GM23338 (cell line): Measurements from ENCODE around the gene CRELD1. TPM values are rescaled to one million over a fixed set of nuclear protein-coding genes. Genes with fewer than 3 reads are reported as not detected.

Source experiments
- ATAC-seq: fragments of 200-7000 bp; cut with Tn5 transposase; 3 replicates; pipeline ENCODE4 v1.9.1; 2020
- DNase-seq: peaks from one replicate; pipeline ENCODE4 v3.0.0-alpha.2; 2015; ENCODE audit warnings: low spot score
- H2AFZ ChIP-seq: fragments of 200-600 bp; sonication (generic); 2 replicates; pipeline ENCODE4 v1.8.0; 2016; ENCODE audit warnings: antibody characterized with exemption, mild to moderate bottlenecking, moderate library complexity
- H3F3A ChIP-seq: fragments of 200-600 bp; sonication (generic); replicated peaks from 2 replicates; pipeline ENCODE4 v1.8.0; 2017; ENCODE audit warnings: antibody characterized with exemption, mixed run types, low read depth
- H3K27ac ChIP-seq: fragments of 200-600 bp; sonication (generic); 2 replicates; pipeline ENCODE4 v1.6.1; 2016; ENCODE audit warnings: low read depth
- H3K27me3 ChIP-seq: fragments of 200-600 bp; sonication (generic); 2 replicates; pipeline ENCODE4 v1.8.0; 2016; ENCODE audit warnings: mild to moderate bottlenecking, mixed run types, moderate library complexity; ENCODE audit not compliant: insufficient read depth
- H3K36me3 ChIP-seq: fragments of 200-600 bp; sonication (generic); 2 replicates; pipeline ENCODE4 v1.8.0; 2016; ENCODE audit warnings: mild to moderate bottlenecking; ENCODE audit not compliant: insufficient read depth
- H3K4me1 ChIP-seq: fragments of 200-600 bp; sonication (generic); 2 replicates; pipeline ENCODE4 v1.8.0; 2016; ENCODE audit warnings: mild to moderate bottlenecking, moderate library complexity; ENCODE audit not compliant: insufficient read depth
- H3K4me2 ChIP-seq: fragments of 200-600 bp; sonication (generic); 2 replicates; pipeline ENCODE4 v1.7.1; 2017; ENCODE audit warnings: mixed run types
- H3K4me3 ChIP-seq: fragments of 200-600 bp; sonication (generic); 2 replicates; pipeline ENCODE4 v1.6.1; 2016; ENCODE audit warnings: mixed run types
- H3K79me2 ChIP-seq: fragments of 200-600 bp; sonication (generic); replicated peaks from 2 replicates; pipeline ENCODE4 v1.8.0; 2017; ENCODE audit warnings: mild to moderate bottlenecking; ENCODE audit not compliant: insufficient read depth
- H3K9me2 ChIP-seq: fragments of 200-600 bp; sonication (generic); 2 replicates; pipeline ENCODE4 v1.8.0; 2017; ENCODE audit not compliant: insufficient read depth
- H4K20me1 ChIP-seq: fragments of 200-600 bp; sonication (generic); replicated peaks from 2 replicates; pipeline ENCODE4 v1.8.0; 2017; ENCODE audit warnings: mild to moderate bottlenecking; ENCODE audit not compliant: insufficient read depth
- H3K27ac Mint-ChIP-seq: 2 replicates; pipeline ENCODE4 v1.8.0; 2020; ENCODE audit warnings: inconsistent platforms, mild to moderate bottlenecking, moderate library complexity, mixed read lengths
- H3K27me3 Mint-ChIP-seq: 3 replicates; pipeline ENCODE4 v1.8.0; 2022; ENCODE audit warnings: low read depth, mild to moderate bottlenecking, moderate library complexity, mixed read lengths, inconsistent platforms; ENCODE audit not compliant: insufficient read depth, poor library complexity
- H3K36me3 Mint-ChIP-seq: 3 replicates; pipeline ENCODE4 v1.8.0; 2021; ENCODE audit warnings: low read depth, mild to moderate bottlenecking, inconsistent platforms, moderate library complexity, mixed read lengths
- H3K4me1 Mint-ChIP-seq: 3 replicates; pipeline ENCODE4 v1.8.0; 2020; ENCODE audit warnings: mild to moderate bottlenecking, inconsistent platforms, mixed read lengths
- H3K4me3 Mint-ChIP-seq: 3 replicates; pipeline ENCODE4 v1.8.0; 2021; ENCODE audit warnings: moderate library complexity, mild to moderate bottlenecking, inconsistent platforms, mixed read lengths
- H3K9me3 Mint-ChIP-seq: 3 replicates; pipeline ENCODE4 v1.8.0; 2020; ENCODE audit warnings: moderate library complexity, mild to moderate bottlenecking, inconsistent platforms, mixed read lengths
- CREB1 ChIP-seq: fragments of 250-450 bp; sonication (Bioruptor Pico); IDR thresholded peaks from 2 replicates; pipeline ENCODE4 v1.5.0; 2020; ENCODE audit warnings: low read depth, mild to moderate bottlenecking, moderate library complexity
- STAT1 ChIP-seq: IDR thresholded peaks from one replicate; pipeline ENCODE4 v1.6.1; 2016; ENCODE audit warnings: antibody characterized with exemption; ENCODE audit not compliant: unreplicated experiment
- ZNF114 ChIP-seq: fragments of 250-450 bp; sonication (Bioruptor Pico); IDR thresholded peaks from 2 replicates; pipeline ENCODE4 v1.5.0; 2020; ENCODE audit warnings: mild to moderate bottlenecking, moderate library complexity
- ZNF331 ChIP-seq: fragments of 250-450 bp; sonication (Bioruptor Pico); IDR thresholded peaks from 2 replicates; pipeline ENCODE4 v1.5.0; 2020; ENCODE audit warnings: low read depth, mild to moderate bottlenecking, moderate library complexity
- polyA plus RNA-seq: library from polyadenylated mRNA; unstranded; fragments of >200 nt; fragmentation: Nextera tagmentation; extraction: Ambion mirVana; gene quantifications from 2 replicates; pipeline ENCODE4 v1.2.1, GENCODE V29; 2016
- total RNA-seq: library from RNA; depleted of rRNA; stranded (reverse); fragments of >200 nt; shearing (Covaris generic); gene quantifications from 2 replicates; pipeline ENCODE4 v1.2.3, GENCODE V29; 2014
- TF ChIP-seq, protein P1 (sequence below): fragments of 250-450 bp; sonication (Bioruptor Pico); IDR thresholded peaks from 2 replicates; pipeline ENCODE4 v1.5.0; 2020; ENCODE audit warnings: mild to moderate bottlenecking, moderate library complexity

CRELD1 gene
- total and polyA plus RNA-seq, 2 experiments from 2014 or later: 11.5 to 13.1 TPM

DNA sequence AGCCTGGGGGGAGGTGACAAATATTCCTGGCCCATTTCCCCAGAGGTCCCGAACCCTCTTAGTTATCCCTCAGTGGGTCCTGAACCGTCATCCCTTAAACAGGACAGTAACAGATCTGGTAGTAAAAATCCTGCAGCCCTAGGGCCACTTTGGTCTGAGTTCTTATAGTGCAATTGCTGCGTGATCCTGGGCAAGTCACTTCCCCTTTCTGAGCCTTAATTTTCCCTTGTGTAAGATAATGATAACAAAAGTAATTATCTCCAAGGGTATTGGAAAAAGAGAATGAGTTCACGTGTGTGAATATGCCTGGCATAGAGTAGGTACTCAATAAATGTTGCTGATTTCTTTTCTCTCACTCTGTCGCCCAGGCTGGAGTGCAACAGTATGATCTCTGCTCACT lies 46.2 kb upstream of the CRELD1 start:
- no peaks in the 10 kb centered on the region for H3K9me2 ChIP-seq
- Mint-ChIP-seq H3K9me3 (no peaks in the 10 kb centered on the region), H3K4me3 (no peak overlapping the region), H3K4me1 (peaks cover 5% of the 10 kb centered on the region), H3K27ac (no peak overlapping the region), H3K36me3 (peaks cover 11% of the 10 kb centered on the region), H3K27me3 (peaks cover 11% of the 10 kb centered on the region)
- H3K4me1 ChIP-seq: peaks cover 5% of the 10 kb centered on the region; the same call in 1 of the 2 replicates
- H3K27me3 ChIP-seq: no peaks in the 10 kb centered on the region
- H3K27ac ChIP-seq: no peak overlapping the region
- H2AFZ ChIP-seq: no peak overlapping the region
- no peak for TF ChIP-seq STAT1
- no peak for TF ChIP-seq ZNF331 (CRISPR knock-in tag)
- TF ChIP-seq ZNF114 (CRISPR knock-in tag): no peak
- no peak for TF ChIP-seq CREB1
- TF ChIP-seq, protein P1, sequence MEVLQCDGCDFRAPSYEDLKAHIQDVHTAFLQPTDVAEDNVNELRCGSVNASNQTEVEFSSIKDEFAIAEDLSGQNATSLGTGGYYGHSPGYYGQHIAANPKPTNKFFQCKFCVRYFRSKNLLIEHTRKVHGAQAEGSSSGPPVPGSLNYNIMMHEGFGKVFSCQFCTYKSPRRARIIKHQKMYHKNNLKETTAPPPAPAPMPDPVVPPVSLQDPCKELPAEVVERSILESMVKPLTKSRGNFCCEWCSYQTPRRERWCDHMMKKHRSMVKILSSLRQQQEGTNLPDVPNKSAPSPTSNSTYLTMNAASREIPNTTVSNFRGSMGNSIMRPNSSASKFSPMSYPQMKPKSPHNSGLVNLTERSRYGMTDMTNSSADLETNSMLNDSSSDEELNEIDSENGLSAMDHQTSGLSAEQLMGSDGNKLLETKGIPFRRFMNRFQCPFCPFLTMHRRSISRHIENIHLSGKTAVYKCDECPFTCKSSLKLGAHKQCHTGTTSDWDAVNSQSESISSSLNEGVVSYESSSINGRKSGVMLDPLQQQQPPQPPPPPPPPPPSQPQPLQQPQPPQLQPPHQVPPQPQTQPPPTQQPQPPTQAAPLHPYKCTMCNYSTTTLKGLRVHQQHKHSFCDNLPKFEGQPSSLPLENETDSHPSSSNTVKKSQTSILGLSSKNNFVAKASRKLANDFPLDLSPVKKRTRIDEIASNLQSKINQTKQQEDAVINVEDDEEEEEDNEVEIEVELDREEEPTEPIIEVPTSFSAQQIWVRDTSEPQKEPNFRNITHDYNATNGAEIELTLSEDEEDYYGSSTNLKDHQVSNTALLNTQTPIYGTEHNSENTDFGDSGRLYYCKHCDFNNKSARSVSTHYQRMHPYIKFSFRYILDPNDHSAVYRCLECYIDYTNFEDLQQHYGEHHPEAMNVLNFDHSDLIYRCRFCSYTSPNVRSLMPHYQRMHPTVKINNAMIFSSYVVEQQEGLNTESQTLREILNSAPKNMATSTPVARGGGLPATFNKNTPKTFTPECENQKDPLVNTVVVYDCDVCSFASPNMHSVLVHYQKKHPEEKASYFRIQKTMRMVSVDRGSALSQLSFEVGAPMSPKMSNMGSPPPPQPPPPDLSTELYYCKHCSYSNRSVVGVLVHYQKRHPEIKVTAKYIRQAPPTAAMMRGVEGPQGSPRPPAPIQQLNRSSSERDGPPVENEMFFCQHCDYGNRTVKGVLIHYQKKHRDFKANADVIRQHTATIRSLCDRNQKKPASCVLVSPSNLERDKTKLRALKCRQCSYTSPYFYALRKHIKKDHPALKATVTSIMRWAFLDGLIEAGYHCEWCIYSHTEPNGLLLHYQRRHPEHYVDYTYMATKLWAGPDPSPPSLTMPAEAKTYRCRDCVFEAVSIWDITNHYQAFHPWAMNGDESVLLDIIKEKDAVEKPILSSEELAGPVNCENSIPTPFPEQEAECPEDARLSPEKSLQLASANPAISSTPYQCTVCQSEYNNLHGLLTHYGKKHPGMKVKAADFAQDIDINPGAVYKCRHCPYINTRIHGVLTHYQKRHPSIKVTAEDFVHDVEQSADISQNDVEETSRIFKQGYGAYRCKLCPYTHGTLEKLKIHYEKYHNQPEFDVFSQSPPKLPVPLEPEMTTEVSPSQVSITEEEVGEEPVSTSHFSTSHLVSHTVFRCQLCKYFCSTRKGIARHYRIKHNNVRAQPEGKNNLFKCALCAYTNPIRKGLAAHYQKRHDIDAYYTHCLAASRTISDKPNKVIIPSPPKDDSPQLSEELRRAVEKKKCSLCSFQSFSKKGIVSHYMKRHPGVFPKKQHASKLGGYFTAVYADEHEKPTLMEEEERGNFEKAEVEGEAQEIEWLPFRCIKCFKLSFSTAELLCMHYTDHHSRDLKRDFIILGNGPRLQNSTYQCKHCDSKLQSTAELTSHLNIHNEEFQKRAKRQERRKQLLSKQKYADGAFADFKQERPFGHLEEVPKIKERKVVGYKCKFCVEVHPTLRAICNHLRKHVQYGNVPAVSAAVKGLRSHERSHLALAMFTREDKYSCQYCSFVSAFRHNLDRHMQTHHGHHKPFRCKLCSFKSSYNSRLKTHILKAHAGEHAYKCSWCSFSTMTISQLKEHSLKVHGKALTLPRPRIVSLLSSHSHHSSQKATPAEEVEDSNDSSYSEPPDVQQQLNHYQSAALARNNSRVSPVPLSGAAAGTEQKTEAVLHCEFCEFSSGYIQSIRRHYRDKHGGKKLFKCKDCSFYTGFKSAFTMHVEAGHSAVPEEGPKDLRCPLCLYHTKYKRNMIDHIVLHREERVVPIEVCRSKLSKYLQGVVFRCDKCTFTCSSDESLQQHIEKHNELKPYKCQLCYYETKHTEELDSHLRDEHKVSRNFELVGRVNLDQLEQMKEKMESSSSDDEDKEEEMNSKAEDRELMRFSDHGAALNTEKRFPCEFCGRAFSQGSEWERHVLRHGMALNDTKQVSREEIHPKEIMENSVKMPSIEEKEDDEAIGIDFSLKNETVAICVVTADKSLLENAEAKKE (CRISPR knock-in tag): no peak
- ATAC-seq: no peak
- peaks cover 14% of the 10 kb centered on the region for H3K79me2 ChIP-seq
- no peaks in the 10 kb centered on the region for H3F3A ChIP-seq
- DNase-seq: no peak
- no peak overlapping the region for H3K4me3 ChIP-seq
- no peaks in the 10 kb centered on the region for H4K20me1 ChIP-seq
- no peaks in the 10 kb centered on the region for H3K36me3 ChIP-seq
- H3K4me2 ChIP-seq: no peak overlapping the region

DNA sequence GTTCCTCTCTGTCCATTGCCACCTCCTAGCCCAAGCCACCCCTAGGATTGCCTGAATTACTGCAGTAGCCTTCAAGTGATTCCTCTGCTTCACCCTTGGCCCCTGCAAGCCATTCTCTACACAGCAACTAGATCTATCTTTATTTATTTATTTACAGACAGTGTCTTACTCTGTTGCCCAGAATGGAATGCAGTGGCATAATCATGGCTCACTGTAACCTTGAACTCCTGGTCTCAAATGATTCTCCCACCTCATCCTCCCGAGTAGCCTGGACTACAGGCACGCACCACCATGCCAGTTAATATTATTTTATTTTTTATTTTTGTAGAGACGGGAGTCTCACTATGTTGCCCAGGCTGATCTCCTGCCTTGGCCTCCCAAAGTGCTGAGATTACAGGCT lies 45.1 kb upstream of the CRELD1 start:
- ATAC-seq: no peak
- no peak for TF ChIP-seq ZNF114 (CRISPR knock-in tag)
- TF ChIP-seq, protein P1 (CRISPR knock-in tag): no peak

More for the DNA sequence above, 45.1 kb upstream of the CRELD1 start:
- Mint-ChIP-seq H3K9me3 (no peaks in the 10 kb centered on the region), H3K4me1 (peaks cover 12% of the 10 kb centered on the region), H3K36me3 (peaks cover 21% of the 10 kb centered on the region), H3K4me3 (no peak overlapping the region), H3K27me3 (peaks cover 11% of the 10 kb centered on the region), H3K27ac (no peak overlapping the region; the same call in 1 of the 2 replicates)
- H3K4me2 ChIP-seq: no peak overlapping the region
- H2AFZ ChIP-seq: no peak overlapping the region
- H3K9me2 ChIP-seq: no peaks in the 10 kb centered on the region
- peaks cover 5% of the 10 kb centered on the region; the same call in 1 of the 2 replicates for H3K4me1 ChIP-seq
- peaks cover 6% of the 10 kb centered on the region; the same call in 1 of the 2 replicates for H3F3A ChIP-seq
- no peak for DNase-seq
- H3K36me3 ChIP-seq: 0 out of 2 replicates have a peak, but pooled peaks cover 4% of the 10 kb centered on the region
- no peak overlapping the region for H3K4me3 ChIP-seq
- H4K20me1 ChIP-seq: peaks cover 4% of the 10 kb centered on the region; the same call in 1 of the 2 replicates
- H3K79me2 ChIP-seq: peaks cover 17% of the 10 kb centered on the region
- no peaks in the 10 kb centered on the region for H3K27me3 ChIP-seq
- no peak overlapping the region for H3K27ac ChIP-seq
